Vagina (tissue), 2 donors: Measurements from ENCODE around the gene FBXW9.

ENCODE experiments used
- CTCF ChIP-seq, 3 experiments: fragments of 450-650 bp in 2 of 3; fragments of 200-600 bp in 1 of 3; sonication (generic) in 1 of 3; IDR thresholded peaks; one replicate each; pipeline ENCODE4 v1.5.1; 2017 to 2019; ENCODE audit warnings: antibody characterized with exemption in 3 of 3, mild to moderate bottlenecking in 2 of 3, moderate library complexity in 2 of 3
- POLR2A ChIP-seq, 2 donors: fragments of 450-650 bp; IDR thresholded peaks; one replicate each; pipeline ENCODE4 v1.6.1; 2017; ENCODE audit warnings: antibody characterized with exemption in 2 of 2, mild to moderate bottlenecking in 2 of 2, moderate library complexity in 2 of 2
- POLR2AphosphoS5 ChIP-seq, 2 donors: sonication (generic); formaldehyde crosslinking; IDR thresholded peaks; one replicate each; pipeline ENCODE4 v1.9.0; 2017; ENCODE audit warnings: antibody characterized with exemption in 2 of 2, mild to moderate bottlenecking in 2 of 2, low read depth in 1 of 2; ENCODE audit not compliant: insufficient read depth in 1 of 2

- TF ChIP-seq CTCF (IDR thresholded peaks at IDR 0.05) = no peak
- TF ChIP-seq POLR2A (IDR thresholded peaks at IDR 0.05) = no peak
- no peak for TF ChIP-seq POLR2AphosphoS5 (IDR thresholded peaks at IDR 0.05; ENCODE audit: insufficient read depth in 1 of 2, low read depth in 1 of 2)
Measured at GRCh38 chr19:12675399-12675798, 21.0 kb downstream of the FBXW9 start.
